ENCODE results near the gene C2CD2. TPM values are rescaled to one million over a fixed set of nuclear protein-coding genes. Genes with fewer than 3 reads are reported as not detected.

C2CD2 gene
- 10 to 100 TPM in 2 of 3 donors, 1 to 10 TPM in 1; 9.4 to 29.1 (median 17.8) TPM for total RNA-seq
- long read RNA-seq, donor 1, full-length matches to known transcripts: 3 of 21 reads
- long read RNA-seq, donor 1, partial matches to known transcripts: 9 of 21 reads
- long read RNA-seq, donor 1, other reads (novel, unspliced or antisense): 9 of 21 reads
- long read RNA-seq, donor 2: 0 reads

GRCh38 chr21:41953831-41954653, at the start of gene C2CD2:
C2CD2 (minus strand) TSS chr21:41954018; CDS start chr21:41953648, 370 bp downstream.
- no peak for TF ChIP-seq CTCF (IDR thresholded peaks at IDR 0.05)
- peak; percentile 68 to 80 (median 68) for DNase-seq
- H3K9me3 ChIP-seq: no peaks in the 10 kb centered on the region
- intact Hi-C loops (cut with DNase I, micrococcal nuclease): no loop called here
- H3K4me1 ChIP-seq (ENCODE audit: low read depth): peaks cover 7% of the 10 kb centered on the region
- no peaks in the 10 kb centered on the region for H3K36me3 ChIP-seq (ENCODE audit: low read depth)
- H3K4me3 ChIP-seq: peak within 1 kb of the TSS; percentile 42
- ATAC-seq: peak; percentile 82

DNA sequence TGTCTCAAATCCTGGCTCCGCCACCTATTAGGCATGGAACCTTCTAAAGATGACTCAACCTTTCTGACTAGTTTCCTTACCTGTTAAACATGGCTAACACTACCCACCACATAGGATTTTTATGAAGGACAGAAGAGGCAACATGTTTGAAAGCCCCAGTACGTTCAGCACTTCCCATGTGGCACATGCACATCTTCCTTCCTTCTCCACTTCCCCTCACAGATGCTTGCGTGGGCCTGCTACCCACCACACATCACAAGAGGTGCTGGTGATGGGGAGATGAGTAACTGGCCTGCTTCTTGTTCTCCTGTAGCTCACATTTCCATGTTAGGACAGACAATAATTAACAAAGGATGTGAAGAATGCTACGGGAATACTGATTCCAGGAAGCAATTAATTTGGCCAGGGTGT, 49.2 kb upstream of the C2CD2 start:
- no peak overlapping the region for H3K4me3 ChIP-seq
- H3K36me3 ChIP-seq (ENCODE audit: low read depth): no peaks in the 10 kb centered on the region
- no peak for DNase-seq
- no peaks in the 10 kb centered on the region for H3K4me1 ChIP-seq (ENCODE audit: low read depth)
- no peak for TF ChIP-seq CTCF (IDR thresholded peaks at IDR 0.05)
- intact Hi-C loops (cut with DNase I, micrococcal nuclease): no loop called here
- ATAC-seq: no peak
- H3K9me3 ChIP-seq: no peaks in the 10 kb centered on the region

DNA sequence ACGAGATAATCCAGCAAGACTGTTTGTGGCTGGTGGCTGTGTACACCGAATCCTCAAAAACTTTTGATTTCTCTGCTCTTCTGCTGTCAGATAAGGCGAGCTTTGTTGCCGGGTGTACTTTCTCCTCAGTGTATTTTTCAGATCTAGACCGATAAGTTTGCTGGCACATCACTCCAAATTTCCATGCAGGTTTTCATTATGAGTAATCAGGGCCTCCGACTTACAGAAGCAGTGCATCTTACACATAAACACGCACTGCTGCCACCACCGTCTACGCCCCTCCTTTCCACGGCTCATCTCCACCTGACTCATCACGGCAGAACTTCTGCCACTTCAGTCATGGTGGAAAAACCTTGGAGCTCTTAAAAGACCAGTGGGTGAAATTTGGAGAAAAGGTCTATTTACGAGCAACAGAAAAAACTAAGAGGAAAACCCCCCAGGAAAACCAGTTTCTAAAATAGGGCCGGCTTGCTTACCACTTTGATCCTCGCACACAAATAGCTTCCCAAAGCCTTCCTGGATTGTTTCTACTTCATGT, 48.7 kb upstream of the C2CD2 start:
- TF ChIP-seq CTCF (IDR thresholded peaks at IDR 0.05): no peak
- no peaks in the 10 kb centered on the region for H3K36me3 ChIP-seq (ENCODE audit: low read depth)
- no peaks in the 10 kb centered on the region for H3K4me1 ChIP-seq (ENCODE audit: low read depth)
- ATAC-seq: no peak
- intact Hi-C loops (cut with DNase I, micrococcal nuclease): no loop called here
- no peak overlapping the region for H3K4me3 ChIP-seq
- H3K9me3 ChIP-seq: no peaks in the 10 kb centered on the region
- DNase-seq: no peak

GRCh38 chr21:42001781-42002180, 48.0 kb upstream of the C2CD2 start:
- ATAC-seq (no peak), DNase-seq (no peak)
- Histone ChIP-seq H3K9me3 (no peaks in the 10 kb centered on the region), H3K4me3 (no peak overlapping the region), H3K36me3 (ENCODE audit: low read depth) (no peaks in the 10 kb centered on the region), H3K4me1 (ENCODE audit: low read depth) (no peaks in the 10 kb centered on the region)
- no peak for TF ChIP-seq CTCF (IDR thresholded peaks at IDR 0.05)
- intact Hi-C loops (cut with DNase I, micrococcal nuclease): no loop called here

DNA sequence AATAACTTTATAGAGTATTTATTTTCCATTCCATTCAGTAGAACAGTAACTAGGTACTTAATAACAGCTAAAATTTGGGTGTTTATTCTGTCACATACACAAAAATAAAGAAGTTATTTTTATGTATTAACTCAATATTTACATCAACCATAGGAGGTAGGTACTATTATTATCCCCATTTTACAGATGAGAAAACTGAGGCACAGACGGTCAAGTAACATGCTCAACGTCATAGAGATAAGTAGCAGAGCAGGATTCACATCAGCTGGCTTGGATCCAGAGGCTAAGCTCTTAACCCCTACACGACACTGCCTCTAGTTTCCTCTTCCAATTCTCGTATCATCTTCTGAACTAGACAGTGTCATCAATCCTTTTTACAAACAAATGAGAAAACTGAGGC, 47.1 kb upstream of the C2CD2 start:
- DNase-seq: no peak
- no peak for TF ChIP-seq CTCF (IDR thresholded peaks at IDR 0.05)
- H3K36me3 ChIP-seq (ENCODE audit: low read depth): no peaks in the 10 kb centered on the region
- no peaks in the 10 kb centered on the region for H3K9me3 ChIP-seq
- no peaks in the 10 kb centered on the region for H3K4me1 ChIP-seq (ENCODE audit: low read depth)
- intact Hi-C loops (cut with DNase I, micrococcal nuclease): no loop called here
- ATAC-seq: no peak
- no peak overlapping the region for H3K4me3 ChIP-seq

Measured in mucosa of descending colon (tissue), 3 donors.